NT2/D1 (cell line): Measurements from ENCODE around the gene RASEF.

Experiments used
- SUZ12 ChIP-seq: IDR thresholded peaks from 2 replicates; pipeline ENCODE4 v1.6.1; 2011; ENCODE audit not compliant: insufficient read length, insufficient read depth; ENCODE audit errors: extremely low read depth
- YY1 ChIP-seq: IDR thresholded peaks from 2 replicates; pipeline ENCODE4 v1.6.1; 2011; ENCODE audit not compliant: insufficient read length, insufficient read depth
- ZNF274 ChIP-seq: IDR thresholded peaks from 2 replicates; pipeline ENCODE4 v1.6.1; 2011; ENCODE audit warnings: mild to moderate bottlenecking, low read depth, low read length

DNA sequence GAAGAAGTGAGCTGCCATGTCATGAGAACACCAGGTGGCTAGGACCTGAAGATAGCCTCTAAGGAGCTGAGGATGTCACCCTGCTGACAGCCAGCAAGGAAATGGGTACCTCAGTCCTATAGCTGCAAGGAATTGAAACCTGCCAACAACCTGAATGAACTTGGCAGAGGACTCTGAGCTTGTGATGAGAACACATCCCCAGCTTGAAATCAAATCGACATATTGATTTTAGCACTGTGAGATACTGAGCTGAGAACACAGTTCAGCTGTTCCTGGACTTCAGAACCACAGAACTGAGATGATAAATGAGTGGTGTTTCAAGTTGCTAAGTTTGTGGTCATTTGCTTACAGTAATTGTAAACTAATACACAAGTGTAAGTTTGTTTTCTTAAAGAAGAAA is 5.5 kb upstream of the RASEF start:
- TF ChIP-seq SUZ12 (no peak), YY1 (no peak), ZNF274 (no peak)
